Measurements from ENCODE around the gene SSC4D.
"Not testable (repeated sequence)": the region's sequence is repeated elsewhere in the genome, so short reads cannot be mapped to it uniquely, and the experiment has no call there.

SSC4D gene

DNA sequence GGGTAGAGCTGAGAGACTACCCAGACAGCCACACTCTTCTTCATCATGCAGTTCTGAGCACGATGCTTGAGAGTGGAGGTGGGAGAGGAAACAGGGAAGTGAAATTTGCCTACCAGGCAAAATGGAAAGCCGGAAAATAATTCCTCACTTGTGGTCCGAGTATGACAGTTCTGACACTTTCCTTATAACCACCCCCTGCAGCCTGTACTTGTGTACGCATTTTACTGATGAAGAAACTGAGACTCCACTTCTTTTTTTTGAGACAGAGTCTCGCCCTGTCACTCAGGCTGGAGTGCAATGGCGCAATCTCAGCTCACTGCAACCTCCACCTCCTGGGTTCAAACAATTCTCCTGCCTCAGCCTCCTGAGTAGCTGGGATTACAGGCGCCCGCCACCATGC lies 6.4 kb downstream of the SSC4D start:
- WGBS, 2 donors (ENCODE audit: extremely low coverage in 2 of 2, insufficient read length in 2 of 2, insufficient replicate concordance in 1 of 2), result no CpG with 5 or more reads among the region's 8 CpGs

DNA sequence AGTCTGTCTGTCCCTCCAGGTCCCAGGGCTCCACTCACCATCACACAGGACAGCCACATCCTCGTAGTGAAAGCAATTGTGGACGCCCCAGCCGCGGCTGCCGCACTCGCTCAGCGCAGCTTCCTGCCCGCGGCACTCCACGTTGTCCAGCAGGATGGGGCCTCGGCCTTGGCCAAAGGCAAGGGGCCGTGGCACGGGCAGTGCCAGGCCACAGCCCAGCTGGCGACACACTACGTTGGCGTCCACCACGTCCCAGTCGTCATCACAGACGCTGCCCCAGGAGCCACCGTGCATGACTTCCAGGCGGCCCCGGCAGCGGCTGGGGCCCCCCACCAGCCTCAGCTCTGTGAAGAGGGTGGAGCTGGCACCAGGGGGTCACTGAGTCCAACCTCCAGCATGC lies 9.2 kb downstream of the SSC4D start:
- Histone ChIP-seq H2AK5ac (ENCODE audit: low read depth, low read length) (no peak overlapping the region), H3K4me2 (ENCODE audit: insufficient read depth, low read length, poor library complexity, severe bottlenecking) (no peak overlapping the region), H3K9ac (ENCODE audit: low read depth, low read length, poor library complexity) (no peak overlapping the region), H3K4me3 (ENCODE audit: low read length in 2 of 2) (no peak overlapping the region), H2BK120ac (ENCODE audit: low read depth, low read length) (no peak overlapping the region), H3K36me3 (replicated peaks in 1 of 2; ENCODE audit: control insufficient read depth in 2 of 2, insufficient read depth in 2 of 2, low read length in 2 of 2) (no peaks in the 10 kb centered on the region), H2BK5ac (ENCODE audit: low read length) (no peak overlapping the region), H3K79me1 (ENCODE audit: low read depth, low read length) (no peaks in the 10 kb centered on the region), H3K18ac (ENCODE audit: low read length) (peak overlapping the region; percentile 57), H4K91ac (ENCODE audit: low read depth, low read length, poor library complexity) (no peak overlapping the region), H2BK12ac (ENCODE audit: low read length) (no peak overlapping the region), H3K4ac (ENCODE audit: low read length) (no peak overlapping the region), H3K27ac (replicated peaks; ENCODE audit: low read length) (no peak overlapping the region), H3K23ac (ENCODE audit: low read depth, low read length, poor library complexity) (no peak overlapping the region), H2BK15ac (ENCODE audit: low read length) (no peak overlapping the region), H3K14ac (ENCODE audit: low read length) (peak overlapping the region; percentile 63), H2AFZ (ENCODE audit: low read length) (no peak overlapping the region), H4K8ac (ENCODE audit: low read depth, low read length) (no peak overlapping the region), H3K4me1 (ENCODE audit: control insufficient read depth in 2 of 2, insufficient read depth in 1 of 2, low read depth in 1 of 2, low read length in 2 of 2) (peaks cover 4 to 5% of the 10 kb centered on the region in 2 donors), H3K9me3 (replicated peaks in 1 of 2; ENCODE audit: control insufficient read depth in 2 of 2, insufficient read depth in 1 of 2, low read depth in 1 of 2, low read length in 2 of 2) (no peaks in the 10 kb centered on the region), H3K27me3 (ENCODE audit: control insufficient read depth in 3 of 3, insufficient read depth in 3 of 3, low read depth in 1 of 3, low read length in 3 of 3) (peaks cover 0 to 3% (median 0%) of the 10 kb centered on the region in 3 experiments)
- DNase-seq (ENCODE audit: low spot score), result no peak
- no CpG with 5 or more reads among the region's 23 CpGs for WGBS, 2 donors (ENCODE audit: extremely low coverage in 2 of 2, insufficient read length in 2 of 2, insufficient replicate concordance in 1 of 2)

More for the DNA sequence above, 6.4 kb downstream of the SSC4D start:
- not testable (repeated sequence) for H3K9ac ChIP-seq (ENCODE audit: low read depth, low read length, poor library complexity); DNase-seq (ENCODE audit: low spot score); H3K27ac ChIP-seq (replicated peaks; ENCODE audit: low read length); H3K79me1 ChIP-seq (ENCODE audit: low read depth, low read length); H2BK120ac ChIP-seq (ENCODE audit: low read depth, low read length); H4K91ac ChIP-seq (ENCODE audit: low read depth, low read length, poor library complexity); H3K36me3 ChIP-seq (replicated peaks in 1 of 2; ENCODE audit: control insufficient read depth in 2 of 2, insufficient read depth in 2 of 2, low read length in 2 of 2); H3K23ac ChIP-seq (ENCODE audit: low read depth, low read length, poor library complexity); H3K4ac ChIP-seq (ENCODE audit: low read length); H2BK12ac ChIP-seq (ENCODE audit: low read length); H2AK5ac ChIP-seq (ENCODE audit: low read depth, low read length); H3K9me3 ChIP-seq (replicated peaks in 1 of 2; ENCODE audit: control insufficient read depth in 2 of 2, insufficient read depth in 1 of 2, low read depth in 1 of 2, low read length in 2 of 2); H3K4me3 ChIP-seq (ENCODE audit: low read length in 2 of 2); H3K18ac ChIP-seq (ENCODE audit: low read length); H4K8ac ChIP-seq (ENCODE audit: low read depth, low read length); H3K4me2 ChIP-seq (ENCODE audit: insufficient read depth, low read length, poor library complexity, severe bottlenecking); H3K14ac ChIP-seq (ENCODE audit: low read length); H3K27me3 ChIP-seq (ENCODE audit: control insufficient read depth in 3 of 3, insufficient read depth in 3 of 3, low read depth in 1 of 3, low read length in 3 of 3); H2AFZ ChIP-seq (ENCODE audit: low read length); H3K4me1 ChIP-seq (ENCODE audit: control insufficient read depth in 2 of 2, insufficient read depth in 1 of 2, low read depth in 1 of 2, low read length in 2 of 2); H2BK15ac ChIP-seq (ENCODE audit: low read length); H2BK5ac ChIP-seq (ENCODE audit: low read length)

DNA sequence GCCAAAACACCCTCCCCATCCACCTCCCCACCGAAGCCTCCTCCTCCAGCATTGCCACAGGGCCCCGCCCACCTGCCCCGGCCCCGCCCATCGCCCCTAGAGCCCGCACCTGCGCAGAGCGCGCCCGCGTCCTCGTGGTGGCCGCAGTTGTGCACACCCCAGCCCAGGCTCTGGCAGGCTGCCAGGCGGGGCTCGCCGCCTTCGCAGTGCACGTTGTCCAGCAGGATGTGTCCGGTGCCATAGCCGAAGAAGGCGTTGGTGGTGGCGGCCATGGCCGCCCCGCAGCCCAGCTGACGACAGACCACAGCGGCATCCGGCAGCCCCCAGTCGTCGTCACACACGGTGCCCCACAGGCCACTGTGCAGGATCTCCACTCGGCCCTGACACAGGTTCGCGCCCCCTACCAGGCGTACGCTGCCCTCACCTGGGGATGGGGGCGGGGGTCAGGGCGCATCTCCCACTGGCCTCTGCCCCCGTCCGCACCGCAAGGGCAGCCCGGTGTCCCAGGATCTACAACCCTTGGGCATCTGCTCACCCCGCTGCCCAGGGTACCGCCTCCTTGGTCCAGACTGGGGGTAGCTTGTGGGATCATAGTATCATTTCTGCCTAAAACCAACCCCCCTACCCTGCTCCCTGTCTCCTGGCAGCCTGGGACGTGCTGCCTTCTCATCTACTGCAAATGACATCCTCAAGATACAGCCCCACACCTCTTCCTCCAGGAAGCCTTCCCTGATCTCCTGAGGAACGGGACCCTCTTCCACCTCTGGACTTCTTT lies 11.9 kb downstream of the SSC4D start:
- no peak for DNase-seq (ENCODE audit: low spot score)
- H3K4me2 ChIP-seq (ENCODE audit: insufficient read depth, low read length, poor library complexity, severe bottlenecking), result peak overlapping the region; percentile 23
- no peaks in the 10 kb centered on the region for H3K36me3 ChIP-seq (replicated peaks in 1 of 2; ENCODE audit: control insufficient read depth in 2 of 2, insufficient read depth in 2 of 2, low read length in 2 of 2)
- peak overlapping the region; percentile 60 for H2BK5ac ChIP-seq (ENCODE audit: low read length)
- no peaks in the 10 kb centered on the region for H3K79me1 ChIP-seq (ENCODE audit: low read depth, low read length)
- H4K8ac ChIP-seq (ENCODE audit: low read depth, low read length), result peak overlapping the region; percentile 96
- H2BK15ac ChIP-seq (ENCODE audit: low read length), result peak overlapping the region; percentile 83
- peak overlapping the region; percentile 84 for H3K14ac ChIP-seq (ENCODE audit: low read length)
- H3K18ac ChIP-seq (ENCODE audit: low read length), result peak overlapping the region; percentile 94
- WGBS, 2 donors (ENCODE audit: extremely low coverage in 2 of 2, insufficient read length in 2 of 2, insufficient replicate concordance in 1 of 2), result no CpG with 5 or more reads among the region's 45 CpGs
- H3K9me3 ChIP-seq (replicated peaks in 1 of 2; ENCODE audit: control insufficient read depth in 2 of 2, insufficient read depth in 1 of 2, low read depth in 1 of 2, low read length in 2 of 2), result no peaks in the 10 kb centered on the region
- peak overlapping the region; percentile 54 for H3K9ac ChIP-seq (ENCODE audit: low read depth, low read length, poor library complexity)
- H2BK120ac ChIP-seq (ENCODE audit: low read depth, low read length), result peak overlapping the region; percentile 39
- H3K27ac ChIP-seq (replicated peaks; ENCODE audit: low read length), result no peak overlapping the region
- no peak overlapping the region for H3K4ac ChIP-seq (ENCODE audit: low read length)
- H2AK5ac ChIP-seq (ENCODE audit: low read depth, low read length), result peak overlapping the region; percentile 96
- peak overlapping the region; percentile 53 for H4K91ac ChIP-seq (ENCODE audit: low read depth, low read length, poor library complexity)
- peak overlapping the region; percentile 82 for H2BK12ac ChIP-seq (ENCODE audit: low read length)
- peaks cover 6 to 11% of the 10 kb centered on the region in 2 donors for H3K4me1 ChIP-seq (ENCODE audit: control insufficient read depth in 2 of 2, insufficient read depth in 1 of 2, low read depth in 1 of 2, low read length in 2 of 2)
- H3K23ac ChIP-seq (ENCODE audit: low read depth, low read length, poor library complexity), result peak overlapping the region; percentile 98
- H2AFZ ChIP-seq (ENCODE audit: low read length), result no peak overlapping the region
- H3K4me3 ChIP-seq (ENCODE audit: low read length in 2 of 2), result no peak overlapping the region
- H3K27me3 ChIP-seq (ENCODE audit: control insufficient read depth in 3 of 3, insufficient read depth in 3 of 3, low read depth in 1 of 3, low read length in 3 of 3), result peaks cover 0 to 3% (median 0%) of the 10 kb centered on the region in 3 experiments

DNA sequence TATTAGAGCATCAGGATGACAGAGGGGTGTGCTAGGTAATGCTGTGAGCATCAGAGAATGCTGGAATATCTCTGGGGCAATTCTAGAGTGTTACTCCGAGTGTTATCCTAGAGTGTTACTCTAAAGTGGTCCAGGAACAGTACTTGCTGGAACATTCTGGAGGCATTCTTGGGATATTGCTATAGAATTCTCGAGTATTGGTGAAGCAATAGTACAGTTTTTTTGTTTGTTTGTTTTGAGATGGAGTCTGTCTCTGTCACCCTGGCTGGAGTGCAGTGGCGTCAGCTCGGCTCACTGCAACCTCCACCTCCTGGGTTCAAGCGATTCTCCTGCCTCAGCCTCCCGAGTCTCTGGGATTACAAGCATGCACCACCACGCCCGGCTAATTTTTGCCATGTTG lies 12.6 kb downstream of the SSC4D start:
- Histone ChIP-seq H2AK5ac (ENCODE audit: low read depth, low read length) (no peak overlapping the region), H2BK15ac (ENCODE audit: low read length) (no peak overlapping the region), H2BK5ac (ENCODE audit: low read length) (no peak overlapping the region), H2AFZ (ENCODE audit: low read length) (no peak overlapping the region), H3K23ac (ENCODE audit: low read depth, low read length, poor library complexity) (no peak overlapping the region), H3K36me3 (replicated peaks in 1 of 2; ENCODE audit: control insufficient read depth in 2 of 2, insufficient read depth in 2 of 2, low read length in 2 of 2) (no peaks in the 10 kb centered on the region), H3K27me3 (ENCODE audit: control insufficient read depth in 3 of 3, insufficient read depth in 3 of 3, low read depth in 1 of 3, low read length in 3 of 3) (peaks cover 0 to 3% (median 0%) of the 10 kb centered on the region in 3 experiments), H3K27ac (replicated peaks; ENCODE audit: low read length) (no peak overlapping the region), H3K4me1 (ENCODE audit: control insufficient read depth in 2 of 2, insufficient read depth in 1 of 2, low read depth in 1 of 2, low read length in 2 of 2) (peaks cover 7 to 11% of the 10 kb centered on the region in 2 donors), H3K9ac (ENCODE audit: low read depth, low read length, poor library complexity) (no peak overlapping the region), H3K14ac (ENCODE audit: low read length) (no peak overlapping the region), H3K4me3 (ENCODE audit: low read length in 2 of 2) (no peak overlapping the region), H2BK120ac (ENCODE audit: low read depth, low read length) (no peak overlapping the region), H3K9me3 (replicated peaks in 1 of 2; ENCODE audit: control insufficient read depth in 2 of 2, insufficient read depth in 1 of 2, low read depth in 1 of 2, low read length in 2 of 2) (no peaks in the 10 kb centered on the region), H3K4me2 (ENCODE audit: insufficient read depth, low read length, poor library complexity, severe bottlenecking) (no peak overlapping the region), H4K91ac (ENCODE audit: low read depth, low read length, poor library complexity) (no peak overlapping the region), H2BK12ac (ENCODE audit: low read length) (no peak overlapping the region), H3K18ac (ENCODE audit: low read length) (no peak overlapping the region), H3K79me1 (ENCODE audit: low read depth, low read length) (no peaks in the 10 kb centered on the region), H4K8ac (ENCODE audit: low read depth, low read length) (no peak overlapping the region), H3K4ac (ENCODE audit: low read length) (no peak overlapping the region)
- no peak for DNase-seq (ENCODE audit: low spot score)
- WGBS, 2 donors (ENCODE audit: extremely low coverage in 2 of 2, insufficient read length in 2 of 2, insufficient replicate concordance in 1 of 2), result no CpG with 5 or more reads among the region's 8 CpGs

All from neuronal stem cell (in vitro differentiated cells).